Endothelial cell (in vitro differentiated cells): ENCODE data around the gene NLGN2. TPM values are rescaled to one million over a fixed set of nuclear protein-coding genes. Genes with fewer than 3 reads are reported as not detected.

Experiments used
- DNase-seq: peaks from one replicate; pipeline ENCODE4 v3.0.0; 2021; ENCODE audit warnings: low spot score
- H3K27ac Mint-ChIP-seq: one replicate; pipeline ENCODE4 v1.8.0; 2021; ENCODE audit warnings: mixed read lengths, inconsistent platforms; ENCODE audit not compliant: unreplicated experiment
- H3K27me3 Mint-ChIP-seq: one replicate; pipeline ENCODE4 v1.8.0; 2021; ENCODE audit warnings: mild to moderate bottlenecking, moderate library complexity, mixed read lengths, inconsistent platforms; ENCODE audit not compliant: unreplicated experiment
- H3K36me3 Mint-ChIP-seq: one replicate; pipeline ENCODE4 v1.8.0; 2021; ENCODE audit warnings: mild to moderate bottlenecking, low read depth, mixed read lengths, inconsistent platforms; ENCODE audit not compliant: unreplicated experiment
- H3K4me1 Mint-ChIP-seq: one replicate; pipeline ENCODE4 v1.8.0; 2021; ENCODE audit warnings: mild to moderate bottlenecking, mixed read lengths, inconsistent platforms; ENCODE audit not compliant: unreplicated experiment
- H3K4me3 Mint-ChIP-seq: one replicate; pipeline ENCODE4 v1.8.0; 2021; ENCODE audit warnings: mild to moderate bottlenecking, mixed read lengths, inconsistent platforms; ENCODE audit not compliant: unreplicated experiment
- H3K9me3 Mint-ChIP-seq: one replicate; pipeline ENCODE4 v1.8.0; 2021; ENCODE audit warnings: mixed read lengths, inconsistent platforms; ENCODE audit not compliant: unreplicated experiment
- CTCF ChIP-seq: fragments of 200-600 bp; sonication (generic); IDR thresholded peaks from one replicate; pipeline ENCODE4 v1.5.0; 2021; ENCODE audit warnings: antibody characterized with exemption; ENCODE audit not compliant: unreplicated experiment
- total RNA-seq: library from RNA; stranded (reverse); fragmentation: NEBNext Ultra II Directional; extraction: Animal tissue kit (Norgen Biotek cat#: 25700); gene quantifications from one replicate; pipeline ENCODE4 v1.2.1, GENCODE V29; 2021; ENCODE audit not compliant: unreplicated experiment

The NLGN2 gene
- total RNA-seq, 1 donor from 2014 or later, result 54.8 TPM

DNA sequence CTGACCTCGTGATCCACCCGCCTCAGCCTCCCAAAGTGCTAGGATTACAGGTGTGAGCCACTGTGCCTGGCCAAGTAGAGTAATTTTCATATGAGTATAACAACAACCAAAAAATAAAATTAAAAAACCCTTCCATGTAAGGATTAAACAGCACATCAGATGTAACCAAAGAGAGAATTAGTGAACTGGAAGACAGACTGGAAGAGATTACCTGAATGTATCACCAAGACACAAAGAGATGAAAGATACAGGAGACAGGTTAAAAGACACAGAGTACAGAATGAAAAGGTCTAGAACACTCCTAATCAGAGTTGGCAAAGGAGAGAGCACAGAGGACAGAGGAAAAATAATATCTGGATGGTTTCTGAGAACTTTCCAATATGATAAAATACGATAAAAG lies 28.5 kb upstream of the NLGN2 start:
- no peak for DNase-seq
- H3K4me1 Mint-ChIP-seq, result peaks cover 10% of the 10 kb centered on the region

GRCh38 chr17:7380321-7380720 lies 27.3 kb upstream of the NLGN2 start:
- Mint-ChIP-seq H3K9me3 (no peaks in the 10 kb centered on the region), H3K4me1 (peaks cover 14% of the 10 kb centered on the region), H3K4me3 (peak overlapping the region; percentile 86), H3K36me3 (peaks cover 7% of the 10 kb centered on the region), H3K27ac (peak overlapping the region; percentile 73), H3K27me3 (peaks cover 23% of the 10 kb centered on the region)
- DNase-seq, result no peak
- TF ChIP-seq CTCF, result no peak

More for the DNA sequence above, 28.5 kb upstream of the NLGN2 start:
- TF ChIP-seq CTCF, result no peak
- peaks cover 7% of the 10 kb centered on the region for H3K36me3 Mint-ChIP-seq
- no peaks in the 10 kb centered on the region for H3K9me3 Mint-ChIP-seq
- H3K4me3 Mint-ChIP-seq, result peak overlapping the region; percentile 39
- peaks cover 20% of the 10 kb centered on the region for H3K27me3 Mint-ChIP-seq
- H3K27ac Mint-ChIP-seq, result no peak overlapping the region

- H3K4me1 Mint-ChIP-seq, result peaks cover 14% of the 10 kb centered on the region
- no peak for DNase-seq
- no peak for TF ChIP-seq CTCF
- peaks cover 28% of the 10 kb centered on the region for H3K27me3 Mint-ChIP-seq
- peaks cover 10% of the 10 kb centered on the region for H3K36me3 Mint-ChIP-seq
- H3K9me3 Mint-ChIP-seq, result no peaks in the 10 kb centered on the region
- peak within 1 kb of the TSS; percentile 73 for H3K27ac Mint-ChIP-seq
- H3K4me3 Mint-ChIP-seq, result peak within 1 kb of the TSS; percentile 86
Observed at GRCh38 chr17:7380855-7381683, 26.6 kb upstream of the NLGN2 start, which contains the start of gene TNK1. Gene TNK1, plus strand, starts transcription at chr17:7381089. Its CDS starts 1,838 bp downstream, at chr17:7382927.

GRCh38 chr17:7382901-7383300 lies 24.7 kb upstream of the NLGN2 start:
- Mint-ChIP-seq H3K36me3 (peaks cover 10% of the 10 kb centered on the region), H3K27me3 (peaks cover 28% of the 10 kb centered on the region), H3K4me3 (no peak overlapping the region), H3K9me3 (no peaks in the 10 kb centered on the region), H3K27ac (no peak overlapping the region), H3K4me1 (peaks cover 14% of the 10 kb centered on the region)
- DNase-seq, result no peak
- no peak for TF ChIP-seq CTCF

DNA sequence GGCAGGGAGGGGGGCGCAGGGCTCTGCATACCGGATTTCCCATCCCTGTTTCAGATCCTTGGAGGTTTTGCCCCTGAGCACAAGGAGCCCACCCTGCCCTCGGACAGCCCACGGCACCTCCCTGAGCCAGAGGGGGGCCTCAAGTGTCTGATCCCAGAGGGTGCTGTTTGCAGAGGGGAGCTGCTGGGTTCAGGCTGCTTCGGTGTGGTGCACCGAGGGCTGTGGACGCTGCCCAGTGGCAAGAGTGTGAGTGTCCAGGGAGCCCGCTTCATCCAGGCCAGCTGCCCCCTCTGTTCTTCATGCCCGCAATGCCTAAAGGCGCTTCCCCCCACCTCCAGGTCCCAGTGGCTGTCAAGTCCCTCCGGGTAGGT lies 24.3 kb upstream of the NLGN2 start:
- Mint-ChIP-seq H3K27me3 (peaks cover 28% of the 10 kb centered on the region), H3K4me1 (peaks cover 14% of the 10 kb centered on the region), H3K27ac (no peak overlapping the region), H3K4me3 (no peak overlapping the region), H3K9me3 (no peaks in the 10 kb centered on the region), H3K36me3 (peaks cover 10% of the 10 kb centered on the region)
- TF ChIP-seq CTCF, result no peak
- DNase-seq, result no peak
